ENCODE measurements around the gene SLC16A10. TPM values are rescaled to one million over a fixed set of nuclear protein-coding genes. Genes with fewer than 3 reads are reported as not detected.

The SLC16A10 gene
- polyA plus RNA-seq, 1 donor (not counting 4 experiments of a cell fraction or from before 2014, with no cell fraction given), result not detected

DNA sequence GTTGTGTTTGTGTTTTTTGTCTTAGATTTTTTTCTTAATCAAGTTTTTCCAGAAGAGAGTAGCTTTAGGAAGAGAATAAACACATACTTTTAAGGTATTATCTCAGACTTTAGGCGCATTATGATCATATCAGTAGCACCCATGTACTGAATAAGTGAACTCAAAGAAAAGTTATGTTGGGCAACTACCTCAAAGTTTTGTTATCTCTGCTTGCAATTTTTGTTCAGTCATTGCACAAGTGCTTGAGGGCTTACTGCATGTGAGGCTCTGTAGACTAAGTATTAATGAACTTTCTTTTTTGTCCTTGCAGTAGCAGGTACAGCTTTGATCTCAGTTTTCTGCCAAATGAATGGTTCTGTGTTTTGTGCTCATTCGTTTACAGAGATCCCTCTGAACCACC, 189.0 kb downstream of the SLC16A10 start:
- no peaks in the 10 kb centered on the region for H3K27me3 ChIP-seq (ENCODE audit: control insufficient read depth, extremely low read depth, insufficient read depth, low read length)
- no peak for FAIRE-seq
- no peak overlapping the region for H2AFZ ChIP-seq (ENCODE audit: control insufficient read depth, low read length)
- H3K4me3 ChIP-seq (ENCODE audit: control insufficient read depth in 2 of 3, extremely low read depth in 1 of 3, insufficient read depth in 2 of 3, low read depth in 1 of 3, low read length in 3 of 3), result no peak overlapping the region
- no peak overlapping the region for H3K27ac ChIP-seq (ENCODE audit: control insufficient read depth, insufficient read depth, low read length)
- H3K9me3 ChIP-seq (ENCODE audit: control insufficient read depth, low read depth, low read length), result no peaks in the 10 kb centered on the region
- no peak overlapping the region for H3K9ac ChIP-seq (ENCODE audit: control insufficient read depth, extremely low read depth, insufficient read depth, low read length)
- H4K20me1 ChIP-seq (ENCODE audit: control insufficient read depth, extremely low read depth, insufficient read depth, low read length), result no peaks in the 10 kb centered on the region
- peaks cover 2 to 4% of the 10 kb centered on the region in 2 experiments for H3K36me3 ChIP-seq (ENCODE audit: control insufficient read depth in 2 of 2, extremely low read depth in 1 of 2, insufficient read depth in 2 of 2, low read length in 2 of 2)
- H3K79me2 ChIP-seq (ENCODE audit: control insufficient read depth, insufficient read depth, low read length), result peaks cover 11% of the 10 kb centered on the region
- no peak for DNase-seq (ENCODE audit: low read depth, low spot score)
- TF ChIP-seq, protein P1, sequence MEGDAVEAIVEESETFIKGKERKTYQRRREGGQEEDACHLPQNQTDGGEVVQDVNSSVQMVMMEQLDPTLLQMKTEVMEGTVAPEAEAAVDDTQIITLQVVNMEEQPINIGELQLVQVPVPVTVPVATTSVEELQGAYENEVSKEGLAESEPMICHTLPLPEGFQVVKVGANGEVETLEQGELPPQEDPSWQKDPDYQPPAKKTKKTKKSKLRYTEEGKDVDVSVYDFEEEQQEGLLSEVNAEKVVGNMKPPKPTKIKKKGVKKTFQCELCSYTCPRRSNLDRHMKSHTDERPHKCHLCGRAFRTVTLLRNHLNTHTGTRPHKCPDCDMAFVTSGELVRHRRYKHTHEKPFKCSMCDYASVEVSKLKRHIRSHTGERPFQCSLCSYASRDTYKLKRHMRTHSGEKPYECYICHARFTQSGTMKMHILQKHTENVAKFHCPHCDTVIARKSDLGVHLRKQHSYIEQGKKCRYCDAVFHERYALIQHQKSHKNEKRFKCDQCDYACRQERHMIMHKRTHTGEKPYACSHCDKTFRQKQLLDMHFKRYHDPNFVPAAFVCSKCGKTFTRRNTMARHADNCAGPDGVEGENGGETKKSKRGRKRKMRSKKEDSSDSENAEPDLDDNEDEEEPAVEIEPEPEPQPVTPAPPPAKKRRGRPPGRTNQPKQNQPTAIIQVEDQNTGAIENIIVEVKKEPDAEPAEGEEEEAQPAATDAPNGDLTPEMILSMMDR (optimal IDR thresholded peaks at IDR 0.05 in 1 of 3, IDR thresholded peaks at IDR 0.05 in 1 of 3, conservative IDR thresholded peaks at IDR 0.05 in 1 of 3; ENCODE audit: extremely low read depth in 1 of 3, insufficient read depth in 2 of 3, low read length in 3 of 3), result no peak
- TF ChIP-seq EZH2 (IDR thresholded peaks at IDR 0.05; ENCODE audit: low read length), result no peak
- dilution Hi-C loops (cut with MboI; ENCODE audit: extremely low pct_ligation_motif_present, low sequenced_read_pairs), result no loop called here
- no peak overlapping the region for H3K4me2 ChIP-seq (ENCODE audit: control insufficient read depth, extremely low read depth, insufficient read depth, low read depth, low read length)
- no peaks in the 10 kb centered on the region for H3K9me1 ChIP-seq (ENCODE audit: control insufficient read depth, extremely low read depth, insufficient read depth, low read length)
- H3K4me1 ChIP-seq (ENCODE audit: control insufficient read depth, extremely low read depth, insufficient read depth, low read length), result no peaks in the 10 kb centered on the region

DNA sequence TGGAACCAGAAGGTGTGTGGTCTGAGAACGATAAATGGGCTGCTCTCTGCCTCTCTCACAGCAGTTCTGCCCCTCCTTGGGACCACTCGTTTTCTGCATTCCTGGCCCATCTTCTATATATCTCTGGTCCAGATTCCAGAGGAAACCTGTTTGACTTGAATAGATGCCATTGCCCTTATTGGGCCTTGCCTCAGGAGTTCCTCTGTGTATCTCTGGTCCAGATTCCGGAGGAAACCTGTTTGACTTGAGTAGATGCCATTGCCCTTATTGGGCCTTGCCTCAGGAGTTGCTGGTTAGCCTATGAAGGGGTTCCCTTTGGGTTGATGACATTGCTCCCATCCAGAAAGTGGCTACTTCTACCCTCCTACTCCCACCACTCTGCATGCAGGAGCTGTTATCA, 189.4 kb downstream of the SLC16A10 start:
- Histone ChIP-seq H3K4me3 (ENCODE audit: control insufficient read depth in 2 of 3, extremely low read depth in 1 of 3, insufficient read depth in 2 of 3, low read depth in 1 of 3, low read length in 3 of 3) (no peak overlapping the region), H3K36me3 (ENCODE audit: control insufficient read depth in 2 of 2, extremely low read depth in 1 of 2, insufficient read depth in 2 of 2, low read length in 2 of 2) (peaks cover 2 to 4% of the 10 kb centered on the region in 2 experiments), H3K4me1 (ENCODE audit: control insufficient read depth, extremely low read depth, insufficient read depth, low read length) (no peaks in the 10 kb centered on the region), H4K20me1 (ENCODE audit: control insufficient read depth, extremely low read depth, insufficient read depth, low read length) (no peaks in the 10 kb centered on the region), H3K27me3 (ENCODE audit: control insufficient read depth, extremely low read depth, insufficient read depth, low read length) (no peaks in the 10 kb centered on the region), H3K9ac (ENCODE audit: control insufficient read depth, extremely low read depth, insufficient read depth, low read length) (no peak overlapping the region), H2AFZ (ENCODE audit: control insufficient read depth, low read length) (no peak overlapping the region), H3K4me2 (ENCODE audit: control insufficient read depth, extremely low read depth, insufficient read depth, low read depth, low read length) (no peak overlapping the region), H3K79me2 (ENCODE audit: control insufficient read depth, insufficient read depth, low read length) (peaks cover 11% of the 10 kb centered on the region), H3K27ac (ENCODE audit: control insufficient read depth, insufficient read depth, low read length) (no peak overlapping the region), H3K9me1 (ENCODE audit: control insufficient read depth, extremely low read depth, insufficient read depth, low read length) (no peaks in the 10 kb centered on the region), H3K9me3 (ENCODE audit: control insufficient read depth, low read depth, low read length) (no peaks in the 10 kb centered on the region)
- dilution Hi-C loops (cut with MboI; ENCODE audit: extremely low pct_ligation_motif_present, low sequenced_read_pairs), result no loop called here
- FAIRE-seq, result no peak
- no peak for DNase-seq (ENCODE audit: low read depth, low spot score)
- TF ChIP-seq EZH2 (IDR thresholded peaks at IDR 0.05; ENCODE audit: low read length), result no peak
- TF ChIP-seq, protein P1 (optimal IDR thresholded peaks at IDR 0.05 in 1 of 3, IDR thresholded peaks at IDR 0.05 in 1 of 3, conservative IDR thresholded peaks at IDR 0.05 in 1 of 3; ENCODE audit: extremely low read depth in 1 of 3, insufficient read depth in 2 of 3, low read length in 3 of 3), result no peak
